Activated CD4-positive, CD25-positive, alpha-beta regulatory T cell treated with anti-CD3 and anti-CD28 coated beads, Interleukin-2, amount 50 U/mL, for 72 hours (primary cell): ENCODE results near the gene DUSP23.

Experiments used
- DNase-seq: peaks from one replicate; pipeline ENCODE4 v3.0.0; 2021

Gene DUSP23

GRCh38 chr1:159780583-159781582, at the start of gene DUSP23:
Gene DUSP23, plus strand, starts transcription at chr1:159780962. Its CDS starts 139 bp downstream, at chr1:159781101.
- peak; percentile 96 for DNase-seq

GRCh38 chr1:159737238-159737916, 43.4 kb upstream of the DUSP23 start:
- DNase-seq = no peak

GRCh38 chr1:159743651-159744410, 36.9 kb upstream of the DUSP23 start:
- DNase-seq = no peak

- no peak for DNase-seq
Observed at GRCh38 chr1:159746666-159747065, 34.1 kb upstream of the DUSP23 start.

GRCh38 chr1:159748370-159748769, 32.4 kb upstream of the DUSP23 start:
- no peak for DNase-seq

- DNase-seq = no peak
Observed at GRCh38 chr1:159749630-159750029, 31.1 kb upstream of the DUSP23 start.

GRCh38 chr1:159750621-159751020, 30.1 kb upstream of the DUSP23 start:
- no peak for DNase-seq

GRCh38 chr1:159751031-159751430, 29.7 kb upstream of the DUSP23 start:
- DNase-seq = no peak

- no peak for DNase-seq
Observed at GRCh38 chr1:159752135-159752580, 28.6 kb upstream of the DUSP23 start.

- DNase-seq = no peak
Observed at GRCh38 chr1:159753386-159753785, 27.4 kb upstream of the DUSP23 start.

GRCh38 chr1:159755451-159756007, 25.2 kb upstream of the DUSP23 start:
- no peak for DNase-seq

GRCh38 chr1:159756397-159756796, 24.4 kb upstream of the DUSP23 start:
- no peak for DNase-seq

- DNase-seq = no peak
Observed at GRCh38 chr1:159763686-159764085, 17.1 kb upstream of the DUSP23 start.

- DNase-seq = no peak
Observed at GRCh38 chr1:159765806-159766205, 15.0 kb upstream of the DUSP23 start.

GRCh38 chr1:159771127-159771895, 9.5 kb upstream of the DUSP23 start:
- no peak for DNase-seq

- no peak for DNase-seq
Observed at GRCh38 chr1:159774465-159774864, 6.3 kb upstream of the DUSP23 start.

- no peak for DNase-seq
Observed at GRCh38 chr1:159775716-159776115, 5.0 kb upstream of the DUSP23 start.

- no peak for DNase-seq
Observed at GRCh38 chr1:159778266-159778665, 2.5 kb upstream of the DUSP23 start.

GRCh38 chr1:159779403-159779851, 1.3 kb upstream of the DUSP23 start:
- no peak for DNase-seq

GRCh38 chr1:159781992-159782391, 1.2 kb downstream of the DUSP23 start:
- no peak for DNase-seq

- no peak for DNase-seq
Observed at GRCh38 chr1:159783724-159784123, 3.0 kb downstream of the DUSP23 start.

GRCh38 chr1:159786465-159786864, 5.7 kb downstream of the DUSP23 start:
- no peak for DNase-seq
